Trophoblast cell (in vitro differentiated cells and primary cell): ENCODE results near the gene SEMA3C.

Experiments used
- DNase-seq, 2 donors: peaks; one replicate each; pipeline ENCODE4 v3.0.0-alpha.2; 2016
- H2AFZ ChIP-seq: 2 replicates; pipeline ENCODE4 v1.6.1; 2013; ENCODE audit warnings: low read length, moderate library complexity, mild to moderate bottlenecking; ENCODE audit not compliant: insufficient read depth, poor library complexity
- H2AK5ac ChIP-seq: 2 replicates; pipeline ENCODE4 v1.6.1; 2013; ENCODE audit warnings: mild to moderate bottlenecking, low read length
- H2BK120ac ChIP-seq: 2 replicates; pipeline ENCODE4 v1.6.1; 2013; ENCODE audit warnings: low read length, mild to moderate bottlenecking, moderate library complexity; ENCODE audit not compliant: insufficient read depth, poor library complexity
- H2BK12ac ChIP-seq: 2 replicates; pipeline ENCODE4 v1.6.1; 2013; ENCODE audit warnings: mild to moderate bottlenecking, low read length, moderate library complexity
- H2BK5ac ChIP-seq: 2 replicates; pipeline ENCODE4 v1.6.1; 2013; ENCODE audit warnings: low read length, low read depth, moderate library complexity, mild to moderate bottlenecking; ENCODE audit not compliant: poor library complexity
- H3K14ac ChIP-seq: 2 replicates; pipeline ENCODE4 v1.6.1; 2013; ENCODE audit warnings: mild to moderate bottlenecking, low read length
- H3K18ac ChIP-seq: 2 replicates; pipeline ENCODE4 v1.6.1; 2013; ENCODE audit warnings: mild to moderate bottlenecking, low read length
- H3K23ac ChIP-seq: 2 replicates; pipeline ENCODE4 v1.6.1; 2013; ENCODE audit warnings: low read length
- H3K27ac ChIP-seq: 2 replicates; pipeline ENCODE4 v1.5.1; 2013; ENCODE audit warnings: low read depth, mild to moderate bottlenecking, inconsistent platforms, low read length, moderate library complexity
- H3K27me3 ChIP-seq: 2 replicates; pipeline ENCODE4 v1.6.1; 2013; ENCODE audit warnings: inconsistent platforms, mild to moderate bottlenecking, low read length, moderate library complexity; ENCODE audit not compliant: insufficient read depth
- H3K36me3 ChIP-seq, 2 experiments: 1 replicate in 1 of 2; 2 replicates in 1 of 2; pipeline ENCODE4 v1.6.1; 2013; ENCODE audit warnings: low read length in 2 of 2, mild to moderate bottlenecking in 2 of 2, moderate library complexity in 1 of 2; ENCODE audit not compliant: insufficient read depth in 2 of 2, control insufficient read depth in 1 of 2
- H3K4ac ChIP-seq: 2 replicates; pipeline ENCODE4 v1.6.1; 2013; ENCODE audit warnings: low read depth, mild to moderate bottlenecking, low read length, moderate library complexity
- H3K4me1 ChIP-seq, 2 experiments: 1 replicate in 1 of 2; 2 replicates in 1 of 2; pipeline ENCODE4 v1.6.1; 2013; ENCODE audit warnings: low read length in 2 of 2, mild to moderate bottlenecking in 2 of 2, moderate library complexity in 1 of 2; ENCODE audit not compliant: insufficient read depth in 2 of 2, control insufficient read depth in 1 of 2
- H3K4me2 ChIP-seq: 2 replicates; pipeline ENCODE4 v1.6.1; 2013; ENCODE audit warnings: inconsistent platforms, mild to moderate bottlenecking, low read length, moderate library complexity
- H3K4me3 ChIP-seq: 2 replicates; pipeline ENCODE4 v1.5.1; 2013; ENCODE audit warnings: mild to moderate bottlenecking, low read depth, low read length, inconsistent platforms
- H3K79me1 ChIP-seq: one replicate; pipeline ENCODE4 v1.6.1; 2013; ENCODE audit warnings: low read length
- H3K79me2 ChIP-seq: 2 replicates; pipeline ENCODE4 v1.6.1; 2013; ENCODE audit warnings: low read length, mild to moderate bottlenecking; ENCODE audit not compliant: control insufficient read depth, insufficient read depth, poor library complexity
- H3K9ac ChIP-seq: 2 replicates; pipeline ENCODE4 v1.6.1; 2013; ENCODE audit warnings: mild to moderate bottlenecking, low read length
- H3K9me3 ChIP-seq: 2 replicates; pipeline ENCODE4 v1.6.1; 2013; ENCODE audit warnings: low read depth, mild to moderate bottlenecking, control low read depth, inconsistent platforms, low read length; ENCODE audit not compliant: insufficient read depth
- H4K12ac ChIP-seq: 2 replicates; pipeline ENCODE4 v1.6.1; 2013; ENCODE audit warnings: low read depth, mild to moderate bottlenecking, low read length, moderate library complexity
- H4K8ac ChIP-seq: 2 replicates; pipeline ENCODE4 v1.6.1; 2013; ENCODE audit warnings: low read depth, mild to moderate bottlenecking, low read length, moderate library complexity
- H4K91ac ChIP-seq: one replicate; pipeline ENCODE4 v1.6.1; 2013; ENCODE audit warnings: low read depth, mild to moderate bottlenecking, low read length, moderate library complexity
- WGBS: extraction: QIAGEN DNeasy Blood & Tissue Kit; methylation state at CpG from one replicate; pipeline ENCODE4 v1.1.7; 2013; ENCODE audit warnings: missing lambda C conversion rate; ENCODE audit not compliant: insufficient read length, insufficient coverage; ENCODE audit errors: extremely low coverage; 5-methylcytosine and 5-hydroxymethylcytosine counted together

Gene SEMA3C

DNA sequence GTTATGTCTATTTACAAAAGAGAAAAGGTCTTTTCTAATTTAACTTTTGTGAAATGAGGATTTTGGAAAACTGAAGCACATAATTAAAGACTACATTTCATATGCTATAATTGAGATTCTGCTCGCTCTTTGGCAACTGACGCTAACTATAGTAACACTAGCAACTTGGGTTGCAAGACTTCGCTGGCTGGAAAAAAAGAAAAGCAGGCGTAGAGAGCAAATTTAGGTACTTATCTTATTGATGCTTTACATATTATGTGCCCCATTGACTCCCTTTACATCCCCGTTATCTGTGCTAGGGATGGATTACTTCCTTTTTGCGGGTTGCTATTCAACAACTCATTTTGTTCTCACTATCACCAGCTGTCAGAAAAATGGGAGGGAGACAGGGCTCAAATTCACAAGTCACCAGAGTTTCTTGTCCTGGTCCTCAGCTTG, 10.5 kb downstream of the SEMA3C start:
- Histone ChIP-seq H3K14ac (no peak overlapping the region), H3K79me1 (no peaks in the 10 kb centered on the region), H3K18ac (no peak overlapping the region), H2BK5ac (no peak overlapping the region), H3K9me3 (no peaks in the 10 kb centered on the region), H3K79me2 (no peaks in the 10 kb centered on the region), H3K4me3 (no peak overlapping the region), H3K4me1 (no peaks in the 10 kb centered on the region), H2AFZ (no peak overlapping the region), H2BK120ac (no peak overlapping the region), H3K27me3 (no peaks in the 10 kb centered on the region), H3K36me3 (peaks cover 0 to 4% of the 10 kb centered on the region in 2 experiments), H3K9ac (no peak overlapping the region), H2AK5ac (no peak overlapping the region), H2BK12ac (no peak overlapping the region), H4K91ac (no peak overlapping the region), H4K8ac (no peak overlapping the region), H3K4ac (no peak overlapping the region), H3K4me2 (no peak overlapping the region), H4K12ac (no peak overlapping the region), H3K27ac (no peak overlapping the region), H3K23ac (no peak overlapping the region)
- no peak for DNase-seq
- WGBS = no CpG with 5 or more reads among the region's 6 CpGs

DNA sequence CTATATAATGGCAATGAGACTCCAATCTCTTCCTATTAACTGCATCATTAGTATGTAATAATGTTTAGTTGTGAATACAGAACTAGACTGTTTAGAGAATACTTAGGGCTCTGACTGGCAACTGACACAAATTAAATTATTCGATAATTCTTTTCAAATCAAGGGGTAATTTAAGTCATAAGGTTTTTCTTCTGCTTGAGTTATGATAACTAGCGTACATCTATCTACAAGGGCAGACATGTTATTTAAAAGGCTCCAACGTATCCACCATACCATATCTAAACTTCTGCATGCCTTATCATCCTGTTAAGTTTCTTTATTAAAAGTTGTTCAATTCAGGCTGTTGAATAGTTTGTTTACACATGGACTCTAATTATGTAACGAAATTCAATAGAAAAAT, 11.2 kb downstream of the SEMA3C start:
- peaks cover 0 to 5% of the 10 kb centered on the region in 2 experiments for H3K36me3 ChIP-seq
- H2AFZ ChIP-seq = no peak overlapping the region
- H2BK5ac ChIP-seq = no peak overlapping the region
- no peak overlapping the region for H2BK120ac ChIP-seq
- no peak overlapping the region for H3K9ac ChIP-seq
- H4K91ac ChIP-seq = no peak overlapping the region
- H3K79me1 ChIP-seq = no peaks in the 10 kb centered on the region
- no peak for DNase-seq
- no peak overlapping the region for H3K4me3 ChIP-seq
- H3K4me1 ChIP-seq = no peaks in the 10 kb centered on the region
- H3K4me2 ChIP-seq = no peak overlapping the region
- no peak overlapping the region for H3K18ac ChIP-seq
- no peak overlapping the region for H3K14ac ChIP-seq
- no peak overlapping the region for H4K12ac ChIP-seq
- no peak overlapping the region for H3K23ac ChIP-seq
- no CpG with 5 or more reads among the region's 4 CpGs for WGBS
- H3K79me2 ChIP-seq = no peaks in the 10 kb centered on the region
- H3K27ac ChIP-seq = no peak overlapping the region
- H4K8ac ChIP-seq = no peak overlapping the region
- H2BK12ac ChIP-seq = no peak overlapping the region
- no peaks in the 10 kb centered on the region for H3K9me3 ChIP-seq
- H2AK5ac ChIP-seq = no peak overlapping the region
- no peaks in the 10 kb centered on the region for H3K27me3 ChIP-seq
- no peak overlapping the region for H3K4ac ChIP-seq

DNA sequence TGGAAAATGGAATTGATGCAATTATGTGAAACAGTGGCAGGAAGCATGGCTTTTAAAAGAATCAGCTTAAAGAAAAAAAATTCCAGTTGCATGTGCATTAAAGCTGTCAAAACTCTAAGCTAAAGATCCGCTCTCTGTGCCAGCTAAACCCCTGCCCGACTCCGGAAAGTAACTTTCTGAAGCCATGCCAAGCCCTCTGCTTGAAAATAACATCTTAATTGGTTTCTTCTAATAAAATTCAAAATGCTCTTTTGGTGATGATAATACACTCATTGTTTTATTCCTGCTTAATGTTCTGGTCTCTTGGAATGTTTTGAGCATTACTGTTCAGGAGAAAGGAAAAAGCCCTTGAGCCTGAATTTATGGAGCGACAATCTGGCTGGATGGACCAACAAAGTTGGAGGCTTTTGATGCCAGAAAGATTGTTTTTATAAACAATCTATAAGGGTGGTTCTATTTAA, 11.7 kb downstream of the SEMA3C start:
- no peak overlapping the region for H2AFZ ChIP-seq
- H2BK5ac ChIP-seq = no peak overlapping the region
- H3K14ac ChIP-seq = no peak overlapping the region
- WGBS = no CpG with 5 or more reads among the region's 4 CpGs
- no peak overlapping the region for H2BK12ac ChIP-seq
- no peaks in the 10 kb centered on the region for H3K79me1 ChIP-seq
- H3K18ac ChIP-seq = no peak overlapping the region
- no peak overlapping the region for H3K23ac ChIP-seq
- H4K12ac ChIP-seq = no peak overlapping the region
- peak overlapping the region; percentile 1 for H3K27ac ChIP-seq
- no peak overlapping the region for H4K8ac ChIP-seq
- no peak overlapping the region for H3K4me2 ChIP-seq
- H3K4ac ChIP-seq = no peak overlapping the region
- no peaks in the 10 kb centered on the region for H3K4me1 ChIP-seq
- no peak for DNase-seq
- H3K79me2 ChIP-seq = no peaks in the 10 kb centered on the region
- peaks cover 0 to 5% of the 10 kb centered on the region in 2 experiments for H3K36me3 ChIP-seq
- H3K9me3 ChIP-seq = no peaks in the 10 kb centered on the region
- H3K27me3 ChIP-seq = no peaks in the 10 kb centered on the region
- H4K91ac ChIP-seq = no peak overlapping the region
- no peak overlapping the region for H3K4me3 ChIP-seq
- no peak overlapping the region for H2BK120ac ChIP-seq
- no peak overlapping the region for H2AK5ac ChIP-seq
- no peak overlapping the region for H3K9ac ChIP-seq

DNA sequence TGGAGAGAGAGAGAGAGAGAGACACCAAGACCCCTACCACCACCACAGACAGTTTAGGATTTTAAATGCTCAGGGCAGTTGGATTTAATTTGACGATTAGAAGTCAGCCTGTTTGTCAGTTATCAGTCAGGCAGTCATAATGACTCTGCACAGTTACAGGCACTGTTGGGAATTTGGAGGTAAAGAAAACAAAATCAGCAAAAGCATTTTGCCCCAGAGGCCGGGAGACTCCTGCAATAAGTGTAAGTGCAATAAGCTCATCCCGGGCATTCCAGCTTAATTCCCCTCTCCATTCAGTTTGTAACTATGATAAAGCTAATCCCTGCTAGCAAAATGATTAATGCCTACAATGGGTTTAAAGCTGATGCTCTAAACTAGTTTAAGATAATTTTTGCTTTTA, 13.5 kb downstream of the SEMA3C start:
- Histone ChIP-seq H2AK5ac (no peak overlapping the region), H4K91ac (no peak overlapping the region), H3K18ac (no peak overlapping the region), H4K8ac (no peak overlapping the region), H4K12ac (no peak overlapping the region), H2BK5ac (no peak overlapping the region), H2BK120ac (no peak overlapping the region), H3K27me3 (no peaks in the 10 kb centered on the region), H3K79me2 (no peaks in the 10 kb centered on the region), H3K27ac (peak overlapping the region; percentile 64), H3K4ac (no peak overlapping the region), H2BK12ac (no peak overlapping the region), H2AFZ (no peak overlapping the region), H3K4me2 (no peak overlapping the region), H3K4me3 (no peak overlapping the region), H3K79me1 (no peaks in the 10 kb centered on the region), H3K14ac (no peak overlapping the region), H3K9ac (no peak overlapping the region), H3K4me1 (no peaks in the 10 kb centered on the region), H3K9me3 (no peaks in the 10 kb centered on the region), H3K36me3 (peaks cover 0 to 3% of the 10 kb centered on the region in 2 experiments), H3K23ac (no peak overlapping the region)
- peak; percentile 62 to 68 for DNase-seq
- no CpG with 5 or more reads among the region's 3 CpGs for WGBS
